ENCODE data around the gene HAO2. TPM values are rescaled to one million over a fixed set of nuclear protein-coding genes. Genes with fewer than 3 reads are reported as not detected.

The HAO2 gene
- total RNA-seq, 1 donor from 2014 or later = not detected

- Mint-ChIP-seq H3K27me3 (ENCODE audit: low read depth) (peaks cover 6% of the 10 kb centered on the region), H3K4me3 (ENCODE audit: unreplicated experiment) (no peak overlapping the region), H3K36me3 (ENCODE audit: low read depth) (no peaks in the 10 kb centered on the region), H3K4me1 (ENCODE audit: low read depth) (peaks cover 28% of the 10 kb centered on the region), H3K9me3 (ENCODE audit: low read depth) (no peaks in the 10 kb centered on the region), H3K27ac (ENCODE audit: unreplicated experiment) (no peak overlapping the region)
- TF ChIP-seq CTCF (IDR thresholded peaks at IDR 0.05) = no peak
- no peak for DNase-seq (ENCODE audit: low spot score)
These were observed 47.5 kb downstream of the HAO2 start for GRCh38 chr1:119416006-119416640.

GRCh38 chr1:119419109-119419508 is 50.5 kb downstream of the HAO2 start:
- TF ChIP-seq CTCF (IDR thresholded peaks at IDR 0.05) = no peak
- Mint-ChIP-seq H3K4me3 (ENCODE audit: unreplicated experiment) (no peak overlapping the region), H3K27me3 (ENCODE audit: low read depth) (peaks cover 6% of the 10 kb centered on the region), H3K36me3 (ENCODE audit: low read depth) (no peaks in the 10 kb centered on the region), H3K4me1 (ENCODE audit: low read depth) (peaks cover 28% of the 10 kb centered on the region), H3K27ac (ENCODE audit: unreplicated experiment) (peak overlapping the region; percentile 62), H3K9me3 (ENCODE audit: low read depth) (no peaks in the 10 kb centered on the region)
- DNase-seq (ENCODE audit: low spot score) = no peak

GRCh38 chr1:119420638-119421037 is 52.1 kb downstream of the HAO2 start:
- Mint-ChIP-seq H3K36me3 (ENCODE audit: low read depth) (no peaks in the 10 kb centered on the region), H3K4me1 (ENCODE audit: low read depth) (peaks cover 28% of the 10 kb centered on the region), H3K4me3 (ENCODE audit: unreplicated experiment) (no peak overlapping the region), H3K27me3 (ENCODE audit: low read depth) (peaks cover 6% of the 10 kb centered on the region), H3K27ac (ENCODE audit: unreplicated experiment) (no peak overlapping the region), H3K9me3 (ENCODE audit: low read depth) (no peaks in the 10 kb centered on the region)
- DNase-seq (ENCODE audit: low spot score) = no peak
- TF ChIP-seq CTCF (IDR thresholded peaks at IDR 0.05) = no peak

GRCh38 chr1:119422631-119423030 is 54.0 kb downstream of the HAO2 start:
- peaks cover 28% of the 10 kb centered on the region for H3K4me1 Mint-ChIP-seq (ENCODE audit: low read depth)

GRCh38 chr1:119428991-119429390 is 60.4 kb downstream of the HAO2 start:
- Mint-ChIP-seq H3K9me3 (ENCODE audit: low read depth) (no peaks in the 10 kb centered on the region), H3K4me1 (ENCODE audit: low read depth) (no peaks in the 10 kb centered on the region), H3K36me3 (ENCODE audit: low read depth) (no peaks in the 10 kb centered on the region), H3K27ac (ENCODE audit: unreplicated experiment) (no peak overlapping the region), H3K4me3 (ENCODE audit: unreplicated experiment) (no peak overlapping the region), H3K27me3 (ENCODE audit: low read depth) (peaks cover 29% of the 10 kb centered on the region)
- DNase-seq (ENCODE audit: low spot score) = no peak
- TF ChIP-seq CTCF (IDR thresholded peaks at IDR 0.05) = no peak

More at GRCh38 chr1:119422631-119423030, 54.0 kb downstream of the HAO2 start:
- H3K36me3 Mint-ChIP-seq (ENCODE audit: low read depth) = no peaks in the 10 kb centered on the region
- H3K4me3 Mint-ChIP-seq (ENCODE audit: unreplicated experiment) = no peak overlapping the region
- H3K9me3 Mint-ChIP-seq (ENCODE audit: low read depth) = no peaks in the 10 kb centered on the region
- DNase-seq (ENCODE audit: low spot score) = no peak
- no peak for TF ChIP-seq CTCF (IDR thresholded peaks at IDR 0.05)
- no peaks in the 10 kb centered on the region for H3K27me3 Mint-ChIP-seq (ENCODE audit: low read depth)
- H3K27ac Mint-ChIP-seq (ENCODE audit: unreplicated experiment) = no peak overlapping the region

Measured in chondrocyte (in vitro differentiated cells).